HG03520 (cell line): Measurements from ENCODE around the gene GADD45B.
"Not testable (repeated sequence)": the region's sequence is repeated elsewhere in the genome, so short reads cannot be mapped to it uniquely, and the experiment has no call there.

Experiments
- ATAC-seq: cut with Tn5 transposase; IDR thresholded peaks from one replicate; pipeline ENCODE4 v1.9.1; 2021; ENCODE audit warnings: mild to moderate bottlenecking, moderate library complexity; ENCODE audit not compliant: unreplicated experiment

Gene GADD45B

GRCh38 chr19:2468596-2468995, 7.3 kb upstream of the GADD45B start:
- no peak for ATAC-seq

DNA sequence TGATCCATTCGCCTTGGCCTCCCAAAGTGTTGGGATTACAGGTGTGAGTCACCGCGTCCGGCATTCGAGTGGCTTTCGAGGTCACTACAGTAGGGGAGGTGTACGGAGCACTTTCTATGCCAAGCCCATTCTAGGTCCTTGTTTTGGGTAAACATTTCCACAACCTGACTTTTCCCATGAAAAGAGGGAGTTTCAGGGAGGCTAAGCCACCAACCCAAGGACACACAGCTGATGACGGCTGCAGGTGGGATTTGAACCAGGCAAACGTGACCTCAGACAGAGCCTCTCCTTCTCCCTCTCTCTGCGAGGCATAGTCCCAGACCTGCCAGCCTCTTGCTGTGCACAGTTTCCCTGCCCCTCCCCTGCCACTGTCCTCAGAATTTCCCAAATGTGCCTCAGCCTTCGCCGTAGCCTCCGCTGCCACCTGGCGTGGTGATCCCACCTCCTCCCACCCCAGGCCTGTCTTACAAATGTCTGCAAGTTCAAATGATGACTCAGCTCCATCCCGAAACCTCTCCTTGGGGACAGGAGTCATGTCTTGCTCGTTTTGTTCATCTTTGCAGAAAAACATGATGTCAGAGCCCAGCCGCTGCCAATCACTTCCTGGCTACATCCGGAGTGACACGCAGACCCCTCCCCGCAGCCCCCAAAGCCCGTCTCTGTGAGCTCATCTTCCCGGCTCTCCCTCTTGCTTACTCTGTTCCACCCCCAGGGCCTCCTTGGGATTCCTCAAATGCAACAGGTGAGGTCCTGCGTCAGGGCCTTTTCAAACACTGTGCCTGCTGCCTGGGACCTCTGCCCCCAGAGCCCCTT, 6.6 kb upstream of the GADD45B start:
- ATAC-seq: no peak

DNA sequence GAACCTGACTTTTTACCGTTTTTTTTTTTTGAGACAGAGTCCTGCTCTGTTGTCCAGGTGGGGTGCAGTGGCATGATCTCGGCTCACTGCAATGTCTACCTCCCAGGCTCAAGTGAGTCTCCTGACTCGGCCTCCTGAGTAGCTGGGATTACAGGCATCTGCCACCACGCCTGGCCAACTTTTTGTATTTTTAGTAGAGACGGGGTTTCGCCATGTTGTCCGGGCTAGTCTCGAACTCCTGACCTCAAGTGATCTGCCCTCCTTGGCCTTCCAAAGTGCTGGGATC, 6.1 kb upstream of the GADD45B start:
- ATAC-seq: not testable (repeated sequence)

DNA sequence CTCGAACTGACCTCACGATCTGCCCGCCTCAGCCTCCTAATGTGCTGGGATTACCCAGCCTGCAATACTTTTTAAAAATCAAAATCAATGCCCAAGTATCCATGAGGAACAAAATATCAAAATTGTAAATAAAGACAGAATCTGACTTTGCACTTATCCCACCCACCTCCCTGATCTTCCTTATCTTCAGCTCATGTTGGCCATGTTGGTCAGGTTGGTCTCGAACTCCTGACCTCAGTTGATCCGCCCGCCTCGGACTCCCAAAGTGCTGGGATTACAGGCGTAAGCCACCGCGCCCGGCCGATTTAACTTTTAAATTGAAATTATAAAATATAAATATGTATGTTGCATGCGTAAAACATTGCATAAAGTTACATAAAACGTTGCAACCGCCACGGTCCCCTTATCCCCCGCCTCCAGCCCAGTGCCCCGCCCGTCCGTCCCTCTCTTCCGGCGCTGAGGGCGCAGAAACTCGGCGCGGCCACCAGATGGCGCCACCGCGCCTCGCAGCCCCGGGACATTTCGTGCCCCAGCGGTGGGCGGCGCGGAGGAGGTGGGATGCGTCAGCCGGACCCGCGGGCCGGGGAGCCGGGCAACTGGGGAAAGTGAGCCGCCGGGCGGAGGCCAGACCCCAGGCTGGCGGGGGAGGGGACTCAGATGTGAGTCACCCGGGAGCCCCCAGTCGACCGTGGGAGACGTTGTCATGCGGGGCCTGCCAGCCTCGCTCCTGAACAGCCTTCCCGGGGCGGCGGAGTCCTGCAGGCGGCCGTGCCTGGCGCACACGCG, 1.5 kb upstream of the GADD45B start:
- no peak for ATAC-seq

GRCh38 chr19:2475018-2475701, 767 bp upstream of the GADD45B start:
- peak; percentile 3 for ATAC-seq

DNA sequence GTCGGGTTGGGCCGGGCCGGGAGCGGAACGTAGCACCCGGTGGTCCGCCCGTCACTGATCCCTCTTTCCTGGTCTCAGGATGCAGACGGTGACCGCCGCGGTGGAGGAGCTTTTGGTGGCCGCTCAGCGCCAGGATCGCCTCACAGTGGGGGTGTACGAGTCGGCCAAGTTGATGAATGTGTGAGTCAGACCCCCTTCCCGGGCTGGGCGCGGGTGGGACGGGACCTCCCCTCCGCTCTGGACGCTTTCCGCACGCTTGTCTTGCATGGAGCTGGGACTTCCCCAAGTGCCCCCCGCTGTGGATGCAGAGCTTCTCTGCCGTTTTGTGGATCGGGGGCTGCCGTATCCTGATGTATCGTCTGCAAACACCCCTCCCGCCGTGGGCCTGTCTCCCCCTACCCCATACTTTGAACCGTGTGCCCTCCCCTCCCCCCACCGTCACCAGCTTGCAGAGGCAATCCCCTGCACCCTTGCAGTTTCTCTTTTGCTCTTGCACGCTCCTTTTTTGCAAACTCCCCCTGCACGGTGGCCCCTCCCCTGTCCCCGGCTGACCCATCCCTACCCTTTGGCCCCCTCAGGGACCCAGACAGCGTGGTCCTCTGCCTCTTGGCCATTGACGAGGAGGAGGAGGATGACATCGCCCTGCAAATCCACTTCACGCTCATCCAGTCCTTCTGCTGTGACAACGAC, 669 bp downstream of the GADD45B start:
- ATAC-seq: no peak

- ATAC-seq: no peak
Observed at GRCh38 chr19:2477141-2477710, 1.3 kb downstream of the GADD45B start.

GRCh38 chr19:2477732-2478191, 1.8 kb downstream of the GADD45B start:
- ATAC-seq: no peak

- ATAC-seq: no peak
Observed at GRCh38 chr19:2478278-2478755, 2.4 kb downstream of the GADD45B start.

- no peak for ATAC-seq
Observed at GRCh38 chr19:2478756-2479555, 3.0 kb downstream of the GADD45B start.

DNA sequence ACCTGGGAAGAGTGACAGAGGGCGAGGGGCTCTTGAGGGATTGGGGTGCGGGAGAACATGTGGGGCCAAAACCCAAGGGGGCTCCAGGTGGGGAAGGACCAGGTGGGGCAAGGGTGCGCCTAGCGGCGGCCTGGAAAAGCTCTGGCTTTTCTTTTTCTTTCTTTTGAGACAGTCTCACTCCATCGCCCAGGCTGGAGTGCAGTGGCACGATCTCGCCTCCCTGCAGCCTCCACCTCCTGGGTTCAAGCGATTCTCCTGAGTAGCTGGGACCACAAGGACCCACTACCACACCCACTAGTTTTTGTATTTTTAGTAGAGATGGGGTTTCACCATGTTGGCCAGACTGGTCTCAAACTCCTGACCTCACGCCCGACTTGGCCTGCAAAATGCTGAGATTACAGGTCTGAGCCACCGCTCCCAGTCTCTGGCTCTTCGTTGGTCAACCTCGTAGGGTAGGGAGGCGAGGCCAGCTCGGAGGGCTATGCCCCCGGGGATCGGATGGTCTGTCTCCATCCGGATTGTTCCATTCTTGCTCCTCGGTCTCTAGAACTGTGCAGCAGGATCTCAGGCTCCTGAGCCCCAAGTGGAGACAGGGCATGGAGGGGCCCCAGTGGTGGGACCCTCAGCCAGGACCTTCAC, 3.7 kb downstream of the GADD45B start:
- ATAC-seq: no peak

GRCh38 chr19:2481466-2481865, 5.5 kb downstream of the GADD45B start:
- no peak for ATAC-seq

DNA sequence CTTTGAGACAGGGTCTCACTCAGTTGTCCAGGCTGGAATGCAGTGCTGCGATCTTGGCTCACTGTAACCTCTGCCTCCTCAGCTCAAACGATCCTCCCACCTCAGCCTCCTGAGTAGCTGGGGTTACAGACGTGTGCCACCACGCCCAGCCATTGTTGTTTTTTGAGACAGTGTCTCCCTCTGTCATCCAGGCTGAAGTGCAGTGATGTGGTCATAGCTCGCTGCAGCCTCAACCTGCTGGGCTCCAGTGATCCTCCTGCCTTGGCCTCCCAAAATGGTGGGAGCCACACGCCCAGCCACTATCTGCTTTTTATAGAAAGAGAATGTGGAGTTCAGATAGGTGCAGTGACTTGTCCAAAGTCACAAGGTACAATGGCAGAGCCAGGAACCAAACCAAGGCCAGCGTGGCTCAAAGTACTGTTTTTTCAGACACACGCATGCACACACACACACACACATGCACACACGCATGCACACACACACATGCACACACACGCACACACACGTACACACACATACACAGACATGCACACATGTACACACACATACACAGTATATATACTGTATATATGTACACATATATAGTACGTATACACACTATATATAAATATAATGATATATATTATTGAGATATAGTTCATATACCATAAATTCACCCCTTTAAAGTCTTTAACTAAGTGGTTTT, 6.6 kb downstream of the GADD45B start:
- no peak for ATAC-seq

DNA sequence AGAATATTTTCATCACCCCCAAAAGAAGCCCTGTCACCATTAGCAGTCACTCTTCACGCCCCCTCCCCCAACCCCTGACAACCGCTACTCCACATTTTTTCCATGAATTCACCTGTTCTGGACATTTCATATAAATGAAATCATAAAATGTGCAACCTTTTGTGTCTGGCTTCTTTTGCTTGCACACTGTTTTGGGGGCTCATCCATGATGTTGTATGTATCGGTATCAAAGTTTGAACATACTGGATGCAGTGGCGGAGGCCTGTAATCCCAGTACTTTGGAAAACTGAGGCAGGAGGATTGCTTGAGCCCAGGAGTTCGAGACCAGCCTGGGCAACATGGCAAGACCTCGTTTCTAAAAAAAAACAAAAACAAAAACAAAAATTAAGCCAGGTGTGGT, 7.2 kb downstream of the GADD45B start:
- no peak for ATAC-seq

DNA sequence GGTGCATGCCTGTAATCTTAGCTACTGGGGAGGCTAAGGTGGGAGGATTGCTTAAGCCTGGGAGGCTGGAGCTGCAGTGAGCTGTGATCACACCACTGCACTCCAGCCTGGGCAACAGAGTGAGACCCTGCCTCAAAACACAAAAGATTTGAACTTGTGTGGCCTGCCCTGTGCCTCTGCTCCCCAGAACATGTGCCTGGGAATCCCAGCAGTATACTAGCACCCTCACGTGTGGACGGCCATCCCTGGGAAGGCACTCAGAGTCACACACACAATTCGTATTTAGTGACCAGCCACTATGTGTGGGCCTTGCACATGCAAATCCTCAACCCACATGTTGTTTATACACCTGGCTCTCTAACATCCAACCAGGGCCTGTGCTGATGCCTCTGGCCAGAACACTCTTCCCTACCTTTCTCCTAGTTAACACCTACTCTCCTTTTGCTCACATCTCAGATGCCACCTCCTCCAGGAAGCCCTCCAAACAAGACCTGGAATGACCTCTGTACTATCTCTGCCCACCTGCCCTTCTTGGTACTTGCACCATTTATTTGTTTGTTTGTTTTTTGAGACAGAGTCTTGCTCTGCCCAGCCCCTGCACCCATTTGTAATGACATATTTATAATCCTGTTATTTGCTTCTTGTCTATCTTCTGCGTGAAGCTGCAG, 7.7 kb downstream of the GADD45B start:
- no peak for ATAC-seq

GRCh38 chr19:2484178-2484937, 8.4 kb downstream of the GADD45B start:
- ATAC-seq: no peak

DNA sequence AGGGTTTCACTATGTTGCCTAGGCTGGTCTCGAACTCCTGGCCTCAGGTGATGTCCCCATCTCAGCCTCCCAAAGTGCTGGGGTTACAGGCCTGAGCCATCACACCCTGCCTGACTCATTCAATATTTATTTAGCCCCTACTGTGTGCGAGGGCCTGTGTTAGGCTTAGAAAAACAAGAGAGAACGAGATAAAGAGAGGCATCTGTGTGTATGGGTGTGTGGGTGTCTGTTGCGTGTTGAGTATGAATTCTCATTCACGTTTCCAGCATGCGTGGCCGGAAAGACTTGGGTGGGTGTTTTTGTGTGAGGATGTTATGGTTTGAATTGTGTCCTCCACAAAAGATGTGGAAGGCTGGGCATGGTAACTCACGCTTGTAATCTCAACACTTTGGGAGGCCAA, 9.5 kb downstream of the GADD45B start:
- no peak for ATAC-seq

- ATAC-seq: no peak
Observed at GRCh38 chr19:2487090-2487489, 11.2 kb downstream of the GADD45B start.
